ENCODE data around the gene TYK2.
"Not testable (repeated sequence)": the region's sequence is repeated elsewhere in the genome, so short reads cannot be mapped to it uniquely, and the experiment has no call there.

The TYK2 gene

DNA sequence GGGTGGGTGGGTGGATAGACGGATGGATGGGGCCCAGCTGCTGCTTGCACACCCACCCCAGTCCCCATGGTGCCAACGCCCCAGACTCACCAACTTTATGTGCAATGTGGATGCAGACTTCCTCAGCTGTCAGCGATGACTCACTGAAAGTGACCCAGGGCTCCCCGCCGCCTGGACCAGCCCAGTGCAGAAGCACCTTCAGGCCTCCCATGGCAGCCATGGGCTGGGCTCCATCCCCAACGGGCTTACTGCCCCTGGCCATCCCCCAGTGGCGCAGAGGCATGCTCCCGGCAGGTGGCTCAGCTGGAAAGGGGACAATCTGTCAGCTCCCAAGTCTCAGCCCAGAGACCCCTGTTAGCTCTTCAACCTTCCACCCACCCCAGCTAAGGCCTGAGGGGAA, 2.2 kb downstream of the TYK2 start:
- in situ Hi-C loops (cut with HindIII; ENCODE audit: low sequenced_read_pairs): no loop called here

DNA sequence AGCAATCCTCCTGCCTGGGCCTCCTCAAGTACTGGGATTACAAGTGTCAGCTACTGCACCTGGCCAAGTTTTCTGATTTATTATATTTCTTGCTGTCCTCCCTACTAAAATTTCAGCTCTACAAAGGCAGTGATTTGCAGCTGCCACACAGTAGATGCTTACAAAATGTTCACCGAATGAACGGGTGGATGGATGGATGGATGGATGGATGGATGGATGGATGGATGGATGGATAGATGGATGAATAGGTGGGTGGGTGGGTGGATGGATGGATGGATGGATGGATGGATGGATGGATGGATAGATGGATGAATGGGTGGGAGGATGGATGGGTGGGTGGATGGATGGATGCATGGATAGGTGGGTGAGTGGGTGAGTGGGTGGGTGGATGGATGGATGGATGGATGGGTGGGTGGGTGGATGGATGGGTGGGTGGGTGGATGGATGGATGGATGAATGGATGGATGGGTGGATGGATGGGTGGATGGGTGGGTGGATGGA, 3.2 kb downstream of the TYK2 start:
- in situ Hi-C loops (cut with HindIII; ENCODE audit: low sequenced_read_pairs): not testable (repeated sequence)

DNA sequence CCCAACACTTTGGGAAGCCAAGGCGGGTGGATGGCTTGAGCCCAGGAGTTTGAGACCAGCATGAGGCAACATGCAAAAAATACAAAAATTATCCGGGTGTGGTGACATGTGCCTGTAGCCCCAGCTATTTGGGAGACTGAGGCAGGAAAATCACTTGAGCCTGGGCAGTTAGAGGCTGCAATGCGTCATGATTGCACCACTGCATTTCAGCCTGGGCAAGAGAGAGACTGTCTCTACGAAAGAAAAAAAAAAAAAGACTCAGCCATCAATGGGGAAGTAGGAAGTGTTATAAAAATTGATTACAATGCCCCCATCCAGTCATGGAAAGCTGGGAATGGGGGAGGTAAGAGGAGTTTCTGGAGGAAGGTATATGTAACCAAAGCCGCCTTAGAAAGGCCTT, 5.4 kb downstream of the TYK2 start:
- in situ Hi-C loops (cut with HindIII; ENCODE audit: low sequenced_read_pairs): no loop called here

DNA sequence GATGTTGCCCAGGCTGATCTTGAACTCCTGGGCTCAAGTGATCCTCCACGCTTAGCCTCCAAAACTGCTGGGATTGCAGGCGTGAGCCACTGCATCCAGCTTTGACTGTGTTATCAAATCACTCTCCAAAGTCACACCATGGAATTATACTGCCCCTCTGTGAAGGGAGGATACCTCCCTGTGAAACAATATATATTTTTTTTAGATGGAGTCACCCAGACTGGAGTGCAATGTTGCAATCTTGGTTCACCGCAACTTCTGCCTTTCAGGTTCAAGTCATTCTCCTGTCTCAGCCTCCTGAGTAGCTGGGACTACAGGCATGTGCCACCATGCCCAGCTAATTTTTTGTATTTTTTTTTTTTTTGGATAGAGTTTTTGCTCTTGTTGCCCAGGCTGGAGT, 7.7 kb downstream of the TYK2 start:
- in situ Hi-C loops (cut with HindIII; ENCODE audit: low sequenced_read_pairs): no loop called here

DNA sequence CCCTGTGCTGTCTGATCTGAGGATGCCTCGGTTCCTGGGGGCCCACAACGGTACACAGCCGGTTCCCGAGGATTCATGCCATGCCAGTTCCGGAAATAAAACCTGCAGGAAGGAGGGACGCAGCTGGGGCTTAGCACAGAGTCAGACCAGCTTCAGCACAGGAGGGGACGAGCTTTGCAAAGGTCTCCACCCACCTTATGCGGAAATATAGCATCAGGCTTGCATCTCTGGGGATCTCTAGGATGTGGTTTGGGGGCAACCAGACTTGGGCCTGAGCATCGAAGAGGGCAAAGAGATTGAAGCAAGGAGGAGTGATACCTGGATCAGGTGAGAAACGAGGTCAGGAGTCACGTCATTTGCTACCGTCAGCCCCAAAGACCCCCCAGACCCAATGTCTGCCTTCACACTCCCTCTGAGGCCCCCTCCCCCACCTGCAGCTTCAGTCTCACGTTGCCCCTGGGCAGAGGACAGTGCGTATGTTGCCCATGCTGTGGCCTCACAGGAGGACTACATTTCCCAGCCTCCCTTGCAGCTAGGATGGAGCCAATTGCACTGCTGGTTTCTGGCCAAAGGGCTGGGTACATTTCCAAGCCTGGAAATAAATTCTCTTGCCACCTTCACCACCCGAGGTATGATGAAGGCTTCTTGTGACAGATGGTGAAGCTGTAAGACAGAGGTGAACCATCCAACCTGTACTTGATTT, 12.1 kb downstream of the TYK2 start:
- in situ Hi-C loops (cut with HindIII; ENCODE audit: low sequenced_read_pairs): no loop called here

DNA sequence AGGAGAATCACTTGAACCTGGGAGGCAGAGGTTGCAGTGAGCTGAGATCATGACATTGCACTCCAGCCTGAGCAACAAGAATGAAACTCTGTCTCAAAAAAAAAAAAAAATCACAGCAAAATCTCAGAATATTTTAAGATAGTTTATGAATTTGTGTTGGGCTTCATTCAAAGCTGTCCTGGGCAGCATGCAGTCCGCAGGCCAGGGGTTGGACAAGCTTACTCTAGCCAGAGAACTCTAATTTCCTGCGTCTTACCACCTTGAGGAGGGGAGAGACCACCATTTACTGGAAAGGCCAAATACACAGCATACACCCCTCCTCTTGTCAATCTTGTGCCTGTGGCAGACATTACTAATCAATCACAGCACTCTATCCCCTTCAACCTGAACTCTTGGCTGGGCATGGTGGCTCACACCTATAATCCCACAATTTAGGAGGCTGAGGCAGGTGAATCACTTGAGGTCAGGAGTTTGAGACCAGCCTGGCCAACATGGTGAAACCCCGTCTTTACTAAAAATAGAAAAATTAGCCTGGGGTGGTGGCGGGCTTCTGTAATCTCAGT, 13.3 kb downstream of the TYK2 start:
- in situ Hi-C loops (cut with HindIII; ENCODE audit: low sequenced_read_pairs): not testable (repeated sequence)

DNA sequence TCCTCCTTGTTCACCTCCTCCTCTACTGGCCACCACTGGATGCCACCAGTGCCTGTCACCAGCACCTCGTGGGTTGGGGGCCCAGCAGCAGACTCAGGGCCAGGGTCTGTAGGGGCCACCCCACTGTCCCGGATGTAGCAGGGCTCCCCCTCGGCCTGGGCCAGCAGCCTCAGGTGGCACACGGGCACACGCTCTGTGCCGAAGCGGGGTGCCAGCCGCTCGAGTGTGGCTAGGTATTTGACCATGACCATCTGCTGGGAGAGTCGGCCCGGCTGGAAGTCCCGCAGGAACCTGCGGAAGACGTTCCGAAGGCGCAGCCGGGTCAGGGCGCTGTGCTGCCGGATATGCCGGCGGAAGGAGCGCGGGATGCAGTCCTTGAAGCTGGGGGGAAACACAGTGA, 14.9 kb downstream of the TYK2 start:
- in situ Hi-C loops (cut with HindIII; ENCODE audit: low sequenced_read_pairs): no loop called here

DNA sequence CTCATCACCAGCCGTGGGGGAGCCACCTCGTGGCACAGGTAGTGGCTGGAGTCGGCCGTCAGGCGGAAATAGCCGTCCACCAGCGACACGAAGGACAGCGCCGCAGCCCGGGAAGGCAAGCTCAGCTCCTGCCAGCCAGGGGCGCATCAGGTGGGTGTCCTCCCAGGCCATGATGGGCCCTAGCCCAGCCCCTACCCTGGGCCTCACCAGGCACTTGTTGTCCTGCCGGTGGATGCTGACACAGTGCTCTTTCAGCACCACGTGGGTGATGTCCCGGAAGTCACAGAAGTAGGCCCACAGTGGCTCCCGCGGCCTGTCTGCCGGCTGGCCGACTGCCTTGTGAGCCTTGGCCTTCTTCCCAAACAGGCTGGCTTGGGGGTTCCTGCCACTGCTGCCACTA, 15.7 kb downstream of the TYK2 start:
- in situ Hi-C loops (cut with HindIII; ENCODE audit: low sequenced_read_pairs): no loop called here

DNA sequence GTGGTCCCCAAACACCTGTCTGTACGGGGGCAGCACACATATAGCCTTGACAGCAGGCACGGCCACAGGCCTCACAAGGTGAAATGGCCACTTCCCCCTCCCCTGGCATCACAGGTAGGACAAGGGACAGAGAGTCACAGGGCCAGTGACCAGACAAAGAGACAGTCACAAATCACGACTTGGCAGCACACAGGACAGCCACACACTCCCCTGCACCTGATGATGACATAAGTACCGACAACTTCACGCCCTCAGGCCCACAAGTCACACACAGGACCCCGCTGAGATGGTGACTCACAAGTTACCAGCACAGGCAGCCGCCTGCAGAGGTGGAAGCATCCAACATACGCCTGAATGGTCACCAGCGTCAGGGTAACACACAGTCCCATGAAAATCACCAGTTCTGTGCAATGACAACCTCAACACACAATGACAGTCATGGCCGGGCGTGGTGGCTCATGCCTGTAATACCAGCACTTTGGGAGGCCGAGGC, 16.5 kb downstream of the TYK2 start:
- in situ Hi-C loops (cut with HindIII; ENCODE audit: low sequenced_read_pairs): no loop called here

DNA sequence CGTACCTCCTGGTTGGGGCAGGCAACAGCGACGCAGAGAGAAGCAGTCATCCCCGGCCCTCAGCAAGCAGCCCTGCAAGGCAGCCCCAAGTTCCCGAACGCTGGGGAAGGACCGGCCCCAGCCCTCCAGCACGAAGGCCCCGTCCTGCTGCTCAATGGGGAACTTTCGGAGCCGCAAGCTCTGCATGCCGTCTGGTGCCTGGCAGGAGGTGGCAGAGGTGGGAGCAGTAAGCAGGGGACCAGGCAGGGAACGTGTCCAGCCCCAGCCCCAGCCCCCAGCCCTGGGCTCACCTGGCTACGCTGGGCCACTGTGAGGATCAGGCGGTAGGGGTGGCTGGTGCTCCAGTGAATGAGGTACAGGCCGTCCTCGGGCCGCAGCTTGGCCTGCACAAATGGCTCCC, 18.1 kb downstream of the TYK2 start:
- in situ Hi-C loops (cut with HindIII; ENCODE audit: low sequenced_read_pairs): no loop called here

DNA sequence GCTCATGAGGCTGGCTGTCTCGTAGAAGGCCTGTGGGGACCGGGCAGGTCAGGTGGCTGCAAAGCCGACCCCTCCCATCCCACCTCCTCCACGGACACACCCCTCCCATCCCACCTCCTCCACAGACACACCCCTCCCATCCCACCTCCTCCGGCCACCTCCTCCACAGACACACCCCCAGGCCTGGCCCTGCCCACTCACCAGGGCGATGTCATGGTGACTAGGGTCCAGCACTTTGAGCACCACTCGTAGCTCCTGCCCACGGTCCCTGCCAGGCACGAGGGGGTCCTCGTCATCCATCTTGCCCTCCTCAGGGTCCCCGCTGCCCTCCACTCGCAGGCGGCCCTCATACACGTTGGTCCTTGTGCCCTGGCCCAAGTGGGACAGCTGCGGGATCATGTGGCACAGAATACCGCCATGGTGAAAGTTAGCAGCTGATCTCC, 18.8 kb downstream of the TYK2 start:
- in situ Hi-C loops (cut with HindIII; ENCODE audit: low sequenced_read_pairs): no loop called here

DNA sequence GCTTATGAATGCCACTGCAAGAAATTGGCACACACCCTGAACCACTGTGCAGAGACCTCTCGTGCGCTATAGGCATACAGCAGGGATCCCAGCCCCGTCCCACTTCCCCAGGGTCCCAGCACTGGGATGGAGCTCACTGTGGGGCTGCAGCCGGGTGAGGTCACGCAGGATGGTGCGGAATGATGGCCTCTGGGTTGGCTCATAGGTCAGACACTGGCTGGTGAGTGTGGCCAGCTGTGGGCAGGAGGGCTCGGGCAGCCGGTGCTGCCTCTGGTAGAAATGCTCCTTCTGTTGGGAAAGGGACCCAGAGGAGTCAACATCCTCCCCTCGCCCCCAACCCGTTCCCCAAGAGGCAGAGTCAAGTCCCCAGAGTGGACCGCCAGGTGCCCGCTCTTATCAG, 23.9 kb downstream of the TYK2 start:
- in situ Hi-C loops (cut with HindIII; ENCODE audit: low sequenced_read_pairs): loop anchor here (5.0 kb wide), 1 partner anchor 69 kb away; the partner anchor contains the start of genes ICAM4 and ICAM5

DNA sequence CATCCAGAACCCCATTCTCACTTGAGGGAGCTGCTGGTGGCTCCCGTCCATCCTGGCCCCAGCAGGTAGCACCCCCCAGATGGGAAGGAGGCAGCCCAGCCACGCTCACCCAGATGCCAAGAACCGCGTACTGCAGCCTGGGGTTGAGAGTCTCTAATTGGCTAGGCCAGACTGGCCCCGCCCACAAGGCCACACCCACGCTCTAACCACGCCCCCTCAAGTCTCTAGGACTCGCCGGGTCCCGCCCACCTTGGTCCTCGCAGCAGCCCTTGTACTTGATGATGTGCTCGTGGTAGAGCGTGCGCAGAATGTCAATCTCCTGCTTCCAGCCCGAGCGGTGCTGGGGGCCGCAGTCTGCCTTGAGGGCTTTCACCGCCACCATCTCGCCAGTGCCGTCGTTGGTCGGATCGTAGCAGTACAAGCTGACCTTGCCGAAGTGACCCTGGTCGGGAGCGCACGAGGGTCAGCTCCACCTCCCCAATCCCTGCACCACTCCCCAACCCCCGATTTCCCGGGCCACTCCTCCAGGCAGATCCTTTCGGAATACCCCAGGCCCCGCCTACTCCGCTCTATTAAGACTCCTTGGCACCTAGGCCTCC, 26.5 kb downstream of the TYK2 start:
- in situ Hi-C loops (cut with HindIII; ENCODE audit: low sequenced_read_pairs): no loop called here

DNA sequence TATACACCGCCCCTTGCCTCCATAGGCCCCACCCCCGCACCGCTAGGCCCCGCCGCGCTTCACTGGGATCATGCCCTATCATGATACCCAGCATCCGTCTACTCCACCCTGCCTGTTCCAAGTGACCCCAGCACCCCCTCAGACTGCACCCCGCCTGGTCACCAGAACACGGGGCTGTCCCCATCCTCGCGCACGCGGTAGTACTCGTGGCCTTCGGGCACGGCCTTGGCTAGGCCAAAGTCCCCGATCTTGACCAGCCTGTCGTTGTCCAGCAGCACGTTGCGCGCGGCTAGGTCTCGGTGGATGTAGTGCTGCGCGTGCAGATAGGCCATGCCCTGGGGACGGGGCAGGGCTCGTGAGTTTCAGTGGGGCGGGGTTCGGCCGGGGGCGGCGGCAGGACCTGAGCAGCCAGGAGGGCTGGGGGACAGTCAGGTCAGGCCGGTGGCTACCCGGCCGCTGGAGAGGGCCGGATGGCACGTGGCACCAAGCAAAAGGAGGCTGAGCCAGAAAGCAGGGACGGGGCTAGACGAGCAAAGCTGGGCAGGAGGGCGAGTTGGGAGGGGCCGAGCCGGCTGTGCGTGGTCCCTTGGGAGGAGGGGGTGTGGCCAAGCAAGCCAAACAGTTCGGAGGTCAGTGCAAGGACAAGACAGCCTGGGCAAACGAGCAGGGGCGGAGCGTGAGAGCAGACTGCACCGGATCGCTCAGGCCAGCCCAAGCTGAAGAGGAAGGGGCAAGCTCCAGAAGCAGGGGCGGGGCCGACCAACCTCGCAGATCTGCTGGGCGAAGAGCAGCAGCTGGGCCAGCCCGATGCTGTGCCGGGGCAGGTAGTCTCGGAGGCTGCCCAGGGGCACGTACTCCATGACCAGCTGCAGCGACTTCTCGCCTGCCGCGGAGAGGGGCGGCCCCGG, 27.4 kb downstream of the TYK2 start:
- in situ Hi-C loops (cut with HindIII; ENCODE audit: low sequenced_read_pairs): no loop called here

DNA sequence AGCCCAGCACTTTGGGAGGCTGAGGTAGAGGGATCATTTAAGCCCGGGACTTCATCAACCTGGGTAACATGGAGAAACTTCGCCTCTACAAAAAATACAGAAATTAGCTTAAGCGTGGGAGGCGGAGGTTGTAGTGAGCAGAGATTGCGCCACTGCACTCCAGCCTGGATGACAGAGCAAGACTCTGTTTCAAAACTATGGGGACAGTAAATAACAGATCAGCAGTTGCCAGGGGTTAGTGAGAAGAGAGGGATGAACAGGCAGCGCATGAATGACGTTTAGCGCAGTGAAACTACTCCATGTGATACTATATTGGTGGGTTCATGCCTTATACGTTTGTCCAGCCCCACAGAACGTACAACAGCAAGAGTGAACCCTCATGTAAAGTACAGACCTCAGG, 33.9 kb downstream of the TYK2 start:
- in situ Hi-C loops (cut with HindIII; ENCODE audit: low sequenced_read_pairs): no loop called here

DNA sequence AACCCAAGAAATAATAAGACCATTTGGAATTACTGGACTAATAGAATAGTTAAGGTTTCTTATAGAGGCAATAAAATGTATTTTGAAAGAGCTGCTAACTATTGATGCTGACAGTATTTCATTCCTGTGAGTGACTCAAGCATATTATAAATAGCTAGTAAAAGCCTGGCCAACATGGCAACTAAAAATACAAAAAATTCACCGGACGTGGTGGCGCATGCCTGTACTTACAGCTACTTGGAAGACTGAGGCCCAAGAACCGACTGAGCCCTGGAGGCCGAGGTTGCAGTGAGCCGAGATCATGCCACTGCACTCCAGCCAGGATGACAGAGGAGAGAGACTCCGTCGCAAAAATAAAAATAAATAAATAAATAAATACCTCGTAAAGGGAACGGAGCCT, 35.6 kb downstream of the TYK2 start:
- in situ Hi-C loops (cut with HindIII; ENCODE audit: low sequenced_read_pairs): no loop called here

DNA sequence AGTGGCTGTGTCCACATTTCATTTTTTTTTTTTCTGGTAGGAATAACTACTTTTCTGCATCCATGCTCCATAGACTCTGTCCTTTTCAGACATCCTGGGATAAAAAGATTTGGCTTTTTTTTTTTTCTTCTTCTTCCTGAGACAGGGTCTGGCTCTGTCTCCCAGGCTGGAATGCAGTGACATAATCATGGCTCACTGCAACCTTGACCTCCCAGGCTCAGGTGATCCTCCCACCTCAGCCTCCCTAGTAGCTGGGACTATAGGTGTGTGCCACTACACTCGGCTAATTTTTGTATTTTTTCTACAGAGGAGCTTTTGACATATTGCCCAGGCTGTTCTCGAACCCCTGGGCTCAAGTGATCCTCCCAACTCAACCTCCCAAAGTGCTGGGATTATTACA, 36.9 kb downstream of the TYK2 start:
- in situ Hi-C loops (cut with HindIII; ENCODE audit: low sequenced_read_pairs): no loop called here

DNA sequence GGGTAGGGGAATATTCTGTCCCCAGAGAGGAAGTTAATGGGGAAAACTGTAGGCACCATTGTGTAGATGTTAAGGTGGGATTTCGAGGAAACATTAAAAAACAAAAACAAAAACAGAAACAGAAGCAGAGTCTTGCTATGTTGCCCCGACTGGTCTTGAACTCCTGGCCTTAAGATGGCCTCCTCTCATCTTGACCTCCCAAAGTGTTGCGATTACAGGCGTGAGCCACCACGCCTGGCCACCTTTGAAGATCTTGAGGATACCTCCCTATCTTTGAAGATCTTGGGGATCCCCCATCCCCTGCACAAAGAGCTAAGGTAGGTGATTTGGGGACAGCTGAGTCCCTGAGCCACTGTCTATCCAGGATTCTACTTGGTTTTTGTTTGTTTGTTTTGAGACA, 40.4 kb downstream of the TYK2 start:
- in situ Hi-C loops (cut with HindIII; ENCODE audit: low sequenced_read_pairs): no loop called here

DNA sequence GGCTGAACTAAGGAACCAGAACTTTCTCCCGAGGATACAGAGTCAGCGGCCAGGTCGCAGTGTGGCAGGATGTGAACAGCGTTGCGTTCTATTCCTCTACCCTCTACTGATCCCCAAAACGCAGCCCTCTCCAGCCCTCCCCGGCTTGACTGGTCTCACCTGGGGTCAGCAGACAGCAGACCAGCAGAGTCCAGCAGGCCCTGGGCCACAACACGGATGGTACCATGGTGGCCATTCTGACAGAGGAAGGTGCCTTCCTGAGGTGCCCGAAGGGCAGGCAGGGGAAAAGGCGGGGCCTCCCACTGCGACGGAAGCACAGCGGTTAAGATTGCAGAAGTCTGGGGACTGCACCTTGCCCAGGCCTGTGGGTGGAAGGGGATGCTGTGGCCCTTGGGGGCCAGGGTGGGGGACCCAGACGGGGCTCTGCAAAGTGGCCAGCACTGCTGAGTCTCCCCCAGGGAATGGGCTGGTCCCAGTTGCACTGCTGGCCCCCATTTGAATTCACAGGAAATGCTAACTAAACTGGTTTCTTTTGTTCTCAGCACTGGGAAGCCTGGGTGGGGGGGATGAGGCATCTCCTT, 40.9 kb downstream of the TYK2 start, which contains the start of gene ICAM3:
TSS of gene ICAM3 (minus strand) at position 245 of the 581 bp plus-strand sequence. CDS start at position 235, 10 bp downstream.
- in situ Hi-C loops (cut with HindIII; ENCODE audit: low sequenced_read_pairs): no loop called here

DNA sequence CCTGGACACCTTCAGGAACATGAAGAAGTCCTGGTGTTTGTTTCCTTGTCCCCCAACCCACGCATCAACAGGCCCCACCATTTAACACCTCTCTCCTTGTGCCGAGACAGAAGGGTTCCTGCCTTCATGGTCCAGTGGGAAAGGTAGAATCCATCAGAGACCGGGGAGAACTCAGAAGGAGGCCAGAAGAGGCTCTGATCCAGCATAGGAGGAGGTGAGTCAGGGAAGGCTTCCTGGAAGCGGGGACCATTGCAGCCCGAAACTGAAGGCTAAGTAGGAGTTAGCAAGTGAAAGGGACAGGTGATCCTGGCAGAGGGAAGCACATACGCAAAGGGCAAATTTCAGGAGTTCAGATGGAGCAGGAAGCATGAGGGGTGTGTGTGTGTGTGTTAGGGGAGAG, 41.4 kb downstream of the TYK2 start:
- in situ Hi-C loops (cut with HindIII; ENCODE audit: low sequenced_read_pairs): no loop called here

DNA sequence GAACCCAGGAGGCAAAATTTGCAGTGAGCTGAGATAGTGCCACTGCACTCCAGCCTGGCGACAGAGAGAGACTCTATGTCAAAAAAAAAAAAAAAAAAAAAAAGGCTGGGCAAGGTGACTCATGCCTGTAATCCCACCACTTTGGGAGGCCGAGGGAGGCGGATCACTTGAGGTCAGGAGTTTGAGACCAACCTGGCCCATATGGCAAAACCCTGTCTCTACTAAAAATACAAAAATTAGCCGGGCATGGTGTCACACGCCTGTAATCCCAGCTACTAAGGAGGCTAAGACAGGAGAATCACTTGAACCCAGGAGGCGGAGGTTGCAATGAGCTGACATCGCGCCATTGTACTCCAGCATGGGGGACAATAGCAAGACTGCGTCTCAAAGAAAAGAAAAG, 43.6 kb downstream of the TYK2 start:
- in situ Hi-C loops (cut with HindIII; ENCODE audit: low sequenced_read_pairs): not testable (repeated sequence)
